Ovary (tissue), 3 donors: Measurements from ENCODE around the gene PTCH1.

Experiments used
- CTCF ChIP-seq, 3 donors: fragments of 450-650 bp in 2 of 3; fragments of 200-600 bp in 1 of 3; IDR thresholded peaks; one replicate each; pipeline versions ENCODE4 v1.5.1 to v1.8.0; 2016 to 2022; ENCODE audit warnings: antibody characterized with exemption in 3 of 3, mild to moderate bottlenecking in 1 of 3
- EP300 ChIP-seq: sonication (generic); formaldehyde crosslinking; IDR thresholded peaks from one replicate; pipeline ENCODE4 v1.6.1; 2017; ENCODE audit warnings: antibody characterized with exemption
- POLR2A ChIP-seq: fragments of 450-650 bp; IDR thresholded peaks from one replicate; pipeline ENCODE4 v1.6.1; 2017; ENCODE audit warnings: antibody characterized with exemption, mild to moderate bottlenecking, moderate library complexity
- donor health status: DM: no; HTN: no; CAD: no.

DNA sequence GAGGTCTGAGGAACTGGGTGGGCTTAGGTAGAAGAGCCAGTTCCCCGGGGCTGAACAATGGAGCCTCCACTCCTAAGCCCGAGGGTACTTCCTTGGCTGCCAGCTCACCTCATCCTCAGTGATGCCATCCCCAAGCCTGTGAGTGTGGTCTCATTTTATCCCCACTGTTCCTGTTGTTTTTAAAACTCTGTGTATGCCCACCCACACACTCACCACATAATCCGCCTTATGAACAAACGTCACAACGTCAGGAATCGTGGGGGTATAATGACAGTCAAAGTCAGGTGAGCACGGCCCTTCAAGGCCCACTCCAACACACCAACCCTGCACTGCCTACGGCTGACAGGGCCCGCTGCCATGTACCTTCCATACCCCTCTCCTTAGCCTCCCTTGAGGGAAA is 61.1 kb downstream of the PTCH1 start:
- TF ChIP-seq CTCF (IDR thresholded peaks at IDR 0.05) = no peak
- TF ChIP-seq EP300 = no peak
- no peak for TF ChIP-seq POLR2A
